ENCODE measurements around the gene FOXP1.

FOXP1 gene

GRCh38 chr3:71591101-71591500 lies 7.6 kb upstream of the FOXP1 start:
- DNase-seq (ENCODE audit: insufficient read length, low spot score) (no peak), FAIRE-seq (no peak)
- TF ChIP-seq POLR2A (IDR thresholded peaks at IDR 0.05; ENCODE audit: low read depth, low read length) (no peak), POU2F2 (IDR thresholded peaks at IDR 0.05; ENCODE audit: low read depth, low read length) (no peak), POLR2AphosphoS5 (IDR thresholded peaks at IDR 0.05; ENCODE audit: low read depth, low read length) (no peak), TAF1 (IDR thresholded peaks at IDR 0.05; ENCODE audit: low read depth, low read length) (no peak), SPI1 (IDR thresholded peaks at IDR 0.05; ENCODE audit: low read depth, low read length) (no peak), PAX5 (IDR thresholded peaks at IDR 0.05; ENCODE audit: insufficient read depth, low read length, severe bottlenecking) (no peak)

GRCh38 chr3:71589132-71589531 lies 5.6 kb upstream of the FOXP1 start:
- TF ChIP-seq POLR2A (IDR thresholded peaks at IDR 0.05; ENCODE audit: low read depth, low read length), result no peak
- no peak for TF ChIP-seq PAX5 (IDR thresholded peaks at IDR 0.05; ENCODE audit: insufficient read depth, low read length, severe bottlenecking)
- TF ChIP-seq SPI1 (IDR thresholded peaks at IDR 0.05; ENCODE audit: low read depth, low read length), result no peak
- no peak for TF ChIP-seq POU2F2 (IDR thresholded peaks at IDR 0.05; ENCODE audit: low read depth, low read length)
- TF ChIP-seq TAF1 (IDR thresholded peaks at IDR 0.05; ENCODE audit: low read depth, low read length), result no peak
- TF ChIP-seq POLR2AphosphoS5 (IDR thresholded peaks at IDR 0.05; ENCODE audit: low read depth, low read length), result no peak
- DNase-seq (ENCODE audit: insufficient read length, low spot score) (no peak), FAIRE-seq (no peak)

- FAIRE-seq (no peak), DNase-seq (ENCODE audit: insufficient read length, low spot score) (no peak)
- TF ChIP-seq POLR2A (IDR thresholded peaks at IDR 0.05; ENCODE audit: low read depth, low read length) (no peak), POU2F2 (IDR thresholded peaks at IDR 0.05; ENCODE audit: low read depth, low read length) (no peak), SPI1 (IDR thresholded peaks at IDR 0.05; ENCODE audit: low read depth, low read length) (no peak), TAF1 (IDR thresholded peaks at IDR 0.05; ENCODE audit: low read depth, low read length) (no peak), POLR2AphosphoS5 (IDR thresholded peaks at IDR 0.05; ENCODE audit: low read depth, low read length) (no peak), PAX5 (IDR thresholded peaks at IDR 0.05; ENCODE audit: insufficient read depth, low read length, severe bottlenecking) (no peak)
Observed at GRCh38 chr3:71587958-71588357, 4.4 kb upstream of the FOXP1 start.

- peak; percentile 68 for TF ChIP-seq SPI1 (IDR thresholded peaks at IDR 0.05; ENCODE audit: low read depth, low read length)
- no peak for TF ChIP-seq PAX5 (IDR thresholded peaks at IDR 0.05; ENCODE audit: insufficient read depth, low read length, severe bottlenecking)
- TF ChIP-seq POLR2AphosphoS5 (IDR thresholded peaks at IDR 0.05; ENCODE audit: low read depth, low read length), result no peak
- FAIRE-seq (no peak), DNase-seq (ENCODE audit: insufficient read length, low spot score) (no peak)
Observed at GRCh38 chr3:71586810-71587242, 3.3 kb upstream of the FOXP1 start.

GRCh38 chr3:71585887-71586809 lies 2.6 kb upstream of the FOXP1 start:
- DNase-seq (ENCODE audit: insufficient read length, low spot score) (no peak), FAIRE-seq (no peak)
- TF ChIP-seq POU2F2 (IDR thresholded peaks at IDR 0.05; ENCODE audit: low read depth, low read length) (no peak), SPI1 (IDR thresholded peaks at IDR 0.05; ENCODE audit: low read depth, low read length) (no peak), POLR2AphosphoS5 (IDR thresholded peaks at IDR 0.05; ENCODE audit: low read depth, low read length) (no peak), PAX5 (IDR thresholded peaks at IDR 0.05; ENCODE audit: insufficient read depth, low read length, severe bottlenecking) (no peak), POLR2A (IDR thresholded peaks at IDR 0.05; ENCODE audit: low read depth, low read length) (no peak), TAF1 (IDR thresholded peaks at IDR 0.05; ENCODE audit: low read depth, low read length) (no peak)

- FAIRE-seq (no peak), DNase-seq (ENCODE audit: insufficient read length, low spot score) (no peak)
- TF ChIP-seq POLR2AphosphoS5 (IDR thresholded peaks at IDR 0.05; ENCODE audit: low read depth, low read length), result no peak
- TF ChIP-seq PAX5 (IDR thresholded peaks at IDR 0.05; ENCODE audit: insufficient read depth, low read length, severe bottlenecking), result no peak
- TF ChIP-seq POU2F2 (IDR thresholded peaks at IDR 0.05; ENCODE audit: low read depth, low read length), result no peak
- TF ChIP-seq SPI1 (IDR thresholded peaks at IDR 0.05; ENCODE audit: low read depth, low read length), result no peak
- no peak for TF ChIP-seq POLR2A (IDR thresholded peaks at IDR 0.05; ENCODE audit: low read depth, low read length)
- TF ChIP-seq TAF1 (IDR thresholded peaks at IDR 0.05; ENCODE audit: low read depth, low read length), result no peak
Observed at GRCh38 chr3:71585131-71585530, 1.6 kb upstream of the FOXP1 start.

- FAIRE-seq (no peak), DNase-seq (ENCODE audit: insufficient read length, low spot score) (no peak)
- TF ChIP-seq PAX5 (IDR thresholded peaks at IDR 0.05; ENCODE audit: insufficient read depth, low read length, severe bottlenecking), result no peak
- TF ChIP-seq SPI1 (IDR thresholded peaks at IDR 0.05; ENCODE audit: low read depth, low read length), result no peak
- no peak for TF ChIP-seq POLR2AphosphoS5 (IDR thresholded peaks at IDR 0.05; ENCODE audit: low read depth, low read length)
- no peak for TF ChIP-seq POU2F2 (IDR thresholded peaks at IDR 0.05; ENCODE audit: low read depth, low read length)
- no peak for TF ChIP-seq TAF1 (IDR thresholded peaks at IDR 0.05; ENCODE audit: low read depth, low read length)
- no peak for TF ChIP-seq POLR2A (IDR thresholded peaks at IDR 0.05; ENCODE audit: low read depth, low read length)
Observed at GRCh38 chr3:71584394-71585011, 975 bp upstream of the FOXP1 start.

GRCh38 chr3:71582612-71583565 lies 639 bp downstream of the FOXP1 start:
- 0 out of 2 replicates have a peak, but pooled peaks have one; percentile 28 for TF ChIP-seq POU2F2 (IDR thresholded peaks at IDR 0.05; ENCODE audit: low read depth, low read length)
- no peak for TF ChIP-seq POLR2AphosphoS5 (IDR thresholded peaks at IDR 0.05; ENCODE audit: low read depth, low read length)
- DNase-seq (ENCODE audit: insufficient read length, low spot score) (no peak), FAIRE-seq (no peak)
